HG02763 (cell line): ENCODE results near the gene NAB1.
"Not testable (repeated sequence)": the region's sequence is repeated elsewhere in the genome, so short reads cannot be mapped to it uniquely, and the experiment has no call there.

Experiments used
- ATAC-seq: cut with Tn5 transposase; IDR thresholded peaks from one replicate; pipeline ENCODE4 v1.9.1; 2021; ENCODE audit warnings: mild to moderate bottlenecking, moderate library complexity; ENCODE audit not compliant: unreplicated experiment

NAB1 gene

DNA sequence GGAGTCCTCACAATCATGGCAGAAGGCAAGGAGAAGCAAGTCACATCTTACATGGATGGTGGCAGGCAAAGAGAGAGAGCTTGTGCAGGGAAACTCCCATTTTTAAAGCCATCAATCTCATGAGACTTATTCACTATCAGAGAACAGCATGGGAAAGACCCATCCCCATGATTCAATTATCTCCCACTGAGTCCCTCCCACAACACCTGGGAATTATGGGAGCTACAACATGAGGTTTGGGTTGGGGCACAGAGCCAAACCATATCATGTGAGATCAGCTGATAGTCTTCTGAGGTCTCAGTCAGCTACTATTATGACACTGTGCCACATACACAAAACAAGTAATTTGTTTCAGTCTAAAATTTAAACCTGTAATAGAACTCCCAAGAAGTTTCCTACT is 59.8 kb downstream of the NAB1 start:
- not testable (repeated sequence) for ATAC-seq

DNA sequence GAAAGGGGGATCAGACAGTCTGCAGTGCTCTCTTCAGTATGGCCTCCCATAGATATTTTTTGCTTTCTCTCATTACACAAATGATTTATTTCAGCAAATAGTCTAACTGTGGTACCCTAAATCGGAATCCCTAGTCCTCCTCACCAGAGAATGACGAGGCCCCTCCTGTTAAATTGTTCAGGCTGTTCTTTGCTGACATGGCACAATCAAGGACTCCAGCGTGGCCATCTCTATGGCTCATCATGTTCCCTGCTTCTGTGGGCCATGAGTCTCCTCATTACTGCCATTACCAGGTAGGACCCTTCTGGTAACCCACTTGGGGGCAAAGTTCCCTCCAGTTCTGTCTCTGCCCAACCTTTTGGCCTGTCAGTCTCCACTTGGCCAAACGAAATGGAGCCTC is 62.2 kb downstream of the NAB1 start:
- ATAC-seq = no peak

DNA sequence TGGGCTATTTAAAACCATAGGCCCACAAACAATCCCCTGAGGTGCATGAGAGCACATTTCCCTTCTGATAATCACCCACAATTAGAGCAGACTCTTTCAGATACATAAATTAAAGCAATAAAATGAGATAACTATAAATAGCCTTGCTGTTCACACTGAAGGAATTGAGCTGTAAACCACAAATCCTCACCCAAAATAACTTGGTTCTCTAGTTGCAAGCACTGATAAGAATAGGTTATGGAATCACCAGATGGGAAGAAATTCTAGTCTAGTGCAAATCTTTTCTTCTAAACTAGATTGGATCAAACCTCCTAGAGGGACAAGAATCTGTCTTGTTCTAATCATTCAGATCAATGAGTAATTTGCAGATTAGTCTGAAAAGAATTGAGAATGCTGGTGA is 64.6 kb downstream of the NAB1 start:
- no peak for ATAC-seq

DNA sequence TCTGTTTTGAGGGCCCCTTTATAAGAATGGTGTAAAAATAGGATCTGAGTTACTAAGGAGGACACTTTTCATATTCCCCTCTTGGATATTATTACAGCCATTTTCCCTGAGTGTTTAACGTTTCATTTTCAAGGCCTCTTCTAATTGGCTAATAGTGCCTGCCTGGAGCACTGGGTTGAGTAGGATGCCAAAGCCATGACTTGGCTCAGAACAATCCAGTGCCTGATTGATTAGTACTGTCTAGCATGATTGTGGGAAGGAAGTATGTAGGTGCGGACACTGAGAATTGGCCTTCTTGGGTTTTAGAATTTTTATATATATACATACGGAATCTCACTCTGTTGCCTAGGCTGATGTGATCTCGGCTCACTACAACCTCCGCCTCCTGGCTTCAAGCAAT is 66.1 kb downstream of the NAB1 start:
- ATAC-seq = no peak

DNA sequence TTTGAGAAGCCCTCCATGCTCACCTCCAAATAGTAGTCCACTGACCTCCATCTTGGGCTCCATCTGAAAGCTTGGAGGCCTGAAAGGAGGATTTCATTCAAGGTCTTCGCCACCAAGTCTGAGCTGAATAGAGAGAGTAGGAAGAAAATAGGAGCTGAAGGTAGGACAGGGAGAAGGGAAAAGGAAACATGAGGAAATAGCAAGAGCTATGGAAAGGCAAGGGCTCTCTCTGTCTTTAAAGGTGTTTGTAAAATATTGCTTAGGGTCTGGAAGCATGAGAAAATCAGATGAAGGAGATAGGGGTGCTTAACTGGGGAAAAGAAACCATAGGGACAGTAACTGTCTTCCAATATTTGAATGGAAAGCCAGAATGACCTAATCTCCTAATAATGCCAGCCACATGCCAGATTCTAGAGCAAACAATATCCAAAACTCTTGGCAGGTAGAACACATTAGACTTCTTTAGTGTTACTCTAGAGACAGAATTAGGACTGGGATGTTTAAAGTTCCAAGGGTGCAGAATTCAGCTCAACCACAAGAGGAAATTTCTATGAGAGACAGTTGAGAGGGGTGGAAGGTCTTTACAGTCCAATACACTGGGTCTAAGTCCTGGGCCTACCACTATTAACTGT is 67.4 kb downstream of the NAB1 start:
- no peak for ATAC-seq

DNA sequence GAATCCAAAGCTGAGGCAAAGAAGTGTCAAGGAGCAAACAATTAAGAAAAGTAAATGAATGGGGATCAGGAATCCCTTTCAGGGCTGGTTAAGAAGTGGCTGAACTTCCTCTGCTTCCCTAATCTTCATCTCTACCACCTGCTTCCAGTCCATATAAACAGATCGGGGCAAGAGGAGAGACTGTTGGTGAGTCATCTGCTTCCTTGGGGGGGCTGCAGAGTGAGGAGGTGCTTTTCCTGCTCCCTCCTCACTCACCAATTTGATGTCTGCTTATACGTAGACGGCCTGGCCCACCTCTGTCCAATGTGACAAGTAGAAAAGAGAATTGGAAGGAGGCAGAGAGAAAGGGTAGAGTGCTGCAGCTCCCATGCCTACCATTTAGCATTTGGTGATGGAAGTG is 68.4 kb downstream of the NAB1 start:
- no peak for ATAC-seq

DNA sequence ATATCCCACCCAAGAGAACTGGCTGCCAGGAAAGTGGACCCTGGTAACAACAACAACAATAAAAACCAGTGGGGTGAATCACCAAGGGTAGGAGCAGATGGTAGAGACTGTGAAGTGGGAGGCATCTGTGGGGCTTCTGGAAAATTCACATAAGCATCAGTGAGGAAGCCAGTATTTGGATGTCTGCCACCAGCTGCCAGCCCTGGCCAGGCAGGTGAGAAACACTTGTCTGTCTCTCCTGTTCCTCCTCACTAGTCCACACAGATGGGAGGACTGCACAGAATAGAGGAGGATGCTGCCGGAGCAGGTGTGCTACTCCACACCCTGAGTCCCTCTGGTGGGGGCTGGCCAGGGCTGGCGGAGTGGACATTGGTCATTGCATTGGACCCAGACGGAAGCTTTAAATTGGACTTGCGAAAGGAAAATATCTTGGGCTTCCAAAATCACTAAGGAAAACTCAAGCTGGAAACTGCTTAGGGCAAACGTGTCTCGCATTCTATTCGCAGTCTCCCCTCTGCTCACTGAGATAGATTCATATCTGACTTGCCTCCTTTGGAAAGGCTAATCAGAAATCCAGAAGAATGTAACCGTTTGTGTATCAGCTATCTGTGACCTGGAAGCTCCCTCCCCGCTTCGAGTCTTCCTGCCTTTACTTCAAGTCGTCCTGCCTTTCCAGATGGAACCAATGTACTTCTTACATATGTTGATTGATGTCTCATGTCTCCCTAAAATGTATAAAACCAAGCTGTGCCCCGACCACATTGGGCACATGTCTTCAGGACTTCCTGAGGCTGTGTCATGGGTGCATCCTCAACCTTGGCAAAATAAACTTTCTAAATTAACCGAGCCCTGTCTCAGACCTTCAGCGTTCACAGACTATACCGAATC is 69.1 kb downstream of the NAB1 start:
- ATAC-seq = no peak

DNA sequence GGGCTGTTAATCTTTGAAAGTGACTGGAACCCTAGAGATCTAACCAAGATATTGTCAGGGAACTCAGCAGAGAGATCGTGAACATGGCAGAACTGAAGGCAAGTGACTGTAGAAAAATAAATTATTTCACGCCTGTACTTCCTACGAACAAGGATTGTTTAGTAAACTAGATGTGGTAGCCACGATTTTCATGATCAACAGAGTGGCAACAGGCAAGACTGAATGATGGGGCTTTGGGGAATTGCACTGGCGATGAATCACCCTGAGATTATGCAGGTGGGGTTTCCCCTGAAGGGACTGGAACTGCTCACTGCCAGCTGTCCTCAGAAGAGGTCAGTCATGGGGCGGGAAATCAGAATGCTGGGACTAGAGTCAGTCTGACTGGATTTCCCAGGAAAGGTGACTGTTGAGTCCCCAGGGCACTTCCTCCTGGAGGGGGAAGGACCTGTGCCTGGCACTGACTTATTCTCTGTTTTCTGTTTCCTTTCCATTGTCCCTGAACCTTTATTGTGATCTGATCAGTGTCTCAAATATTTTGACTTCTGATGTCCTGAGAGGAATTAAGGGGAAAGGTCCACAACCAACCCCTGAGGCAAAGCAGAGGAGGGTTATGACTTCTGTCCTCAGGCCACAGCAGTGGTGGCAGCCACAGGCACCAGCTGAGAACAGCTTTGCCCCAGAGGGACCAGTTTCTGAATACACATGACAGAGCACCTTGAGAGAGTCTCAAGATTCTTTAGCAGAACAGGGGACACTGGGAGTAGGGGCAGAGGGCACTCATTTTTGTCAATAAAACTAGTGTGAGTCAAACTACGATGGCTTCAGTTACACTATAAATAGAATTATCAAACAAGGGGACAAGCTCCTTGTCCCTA is 70.0 kb downstream of the NAB1 start:
- ATAC-seq = peak; percentile 70

DNA sequence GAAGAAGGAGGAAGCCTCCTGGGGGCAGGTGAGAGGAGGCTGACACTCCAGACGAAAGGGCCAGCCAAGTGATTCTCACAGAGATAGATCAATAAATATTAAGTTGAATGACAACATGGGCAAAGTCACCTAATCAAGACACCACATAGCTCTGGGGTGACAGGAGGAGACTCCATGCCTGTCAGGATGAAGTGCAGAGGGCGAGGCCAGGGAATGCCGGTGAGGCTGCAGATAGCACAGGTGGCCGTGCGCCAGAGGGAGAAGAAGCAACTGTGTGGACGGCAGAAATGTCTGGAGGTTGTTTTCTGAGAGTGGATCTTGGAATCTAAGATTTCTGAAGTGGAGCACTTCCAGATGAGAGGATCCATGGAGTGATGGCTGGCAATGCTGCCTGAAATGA is 71.4 kb downstream of the NAB1 start:
- ATAC-seq = no peak

DNA sequence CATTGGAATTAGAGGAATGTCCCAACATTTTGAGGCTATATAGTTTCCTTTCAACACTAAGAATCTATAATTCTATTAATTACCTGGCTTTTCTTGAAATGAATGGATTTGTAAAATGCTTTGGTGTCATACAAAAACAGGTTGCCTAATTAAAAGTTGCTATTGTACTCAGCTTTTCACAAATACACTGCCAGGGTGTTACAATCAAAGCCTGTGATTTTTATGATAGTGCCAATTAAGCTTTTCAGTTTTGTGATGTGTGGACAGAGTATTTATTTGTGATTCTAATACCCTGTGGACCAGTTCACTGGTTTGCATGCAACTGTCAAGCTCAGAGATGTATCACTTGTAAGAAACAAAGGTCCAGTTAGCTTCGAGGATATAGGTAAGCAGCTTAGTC is 71.8 kb downstream of the NAB1 start:
- ATAC-seq = no peak

DNA sequence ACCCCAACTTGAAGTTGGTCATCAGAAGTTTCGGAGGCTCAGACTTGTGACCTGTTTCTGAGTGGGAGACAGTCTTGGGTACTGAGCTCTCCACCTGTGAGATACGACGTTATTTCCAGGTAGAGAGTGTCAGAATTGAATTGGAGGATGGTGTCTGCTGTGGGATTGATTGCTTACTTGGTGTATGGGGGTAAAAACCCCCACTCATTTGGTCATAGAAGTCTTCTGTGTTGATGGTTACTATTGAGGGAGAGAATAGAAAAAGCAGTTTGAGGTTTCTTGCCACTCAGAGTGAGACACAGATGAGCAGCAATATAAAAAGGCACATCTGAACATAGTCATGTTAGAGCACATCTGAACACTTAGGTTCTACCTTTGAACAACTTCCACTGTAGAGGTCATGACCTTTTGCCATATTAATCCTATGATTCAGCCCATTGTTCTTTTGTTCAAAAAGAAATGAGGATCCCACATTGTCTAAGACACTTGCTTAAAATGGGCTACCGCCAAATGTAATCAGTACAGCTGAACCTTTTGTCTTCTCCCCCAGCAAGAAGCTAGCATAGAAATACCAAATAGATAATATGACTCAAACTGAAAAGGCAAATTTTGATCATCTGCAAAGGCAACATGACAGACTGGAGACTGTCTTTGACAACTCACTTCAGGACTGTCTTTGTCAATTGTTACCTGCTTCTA is 73.3 kb downstream of the NAB1 start:
- ATAC-seq = peak; percentile 57

DNA sequence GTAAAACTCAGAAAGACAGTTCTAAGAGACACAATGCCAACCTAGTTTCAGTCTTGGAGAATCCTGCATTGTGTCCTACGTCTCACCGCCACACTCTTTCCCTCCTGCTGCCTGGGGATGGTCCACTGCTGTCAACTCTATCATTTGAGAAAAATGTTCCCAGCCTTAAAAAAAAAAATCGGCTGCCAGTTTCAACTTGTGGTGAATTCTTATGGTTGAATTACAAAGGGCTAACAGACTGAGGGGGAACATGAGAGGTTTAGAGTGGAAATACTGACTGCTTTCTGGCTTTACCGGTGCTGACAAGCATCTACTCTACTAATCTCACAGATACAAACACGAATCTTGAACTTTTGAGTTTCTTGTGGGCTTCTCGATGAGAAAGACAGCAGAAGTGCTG is 74.0 kb downstream of the NAB1 start:
- ATAC-seq = peak; percentile 2

DNA sequence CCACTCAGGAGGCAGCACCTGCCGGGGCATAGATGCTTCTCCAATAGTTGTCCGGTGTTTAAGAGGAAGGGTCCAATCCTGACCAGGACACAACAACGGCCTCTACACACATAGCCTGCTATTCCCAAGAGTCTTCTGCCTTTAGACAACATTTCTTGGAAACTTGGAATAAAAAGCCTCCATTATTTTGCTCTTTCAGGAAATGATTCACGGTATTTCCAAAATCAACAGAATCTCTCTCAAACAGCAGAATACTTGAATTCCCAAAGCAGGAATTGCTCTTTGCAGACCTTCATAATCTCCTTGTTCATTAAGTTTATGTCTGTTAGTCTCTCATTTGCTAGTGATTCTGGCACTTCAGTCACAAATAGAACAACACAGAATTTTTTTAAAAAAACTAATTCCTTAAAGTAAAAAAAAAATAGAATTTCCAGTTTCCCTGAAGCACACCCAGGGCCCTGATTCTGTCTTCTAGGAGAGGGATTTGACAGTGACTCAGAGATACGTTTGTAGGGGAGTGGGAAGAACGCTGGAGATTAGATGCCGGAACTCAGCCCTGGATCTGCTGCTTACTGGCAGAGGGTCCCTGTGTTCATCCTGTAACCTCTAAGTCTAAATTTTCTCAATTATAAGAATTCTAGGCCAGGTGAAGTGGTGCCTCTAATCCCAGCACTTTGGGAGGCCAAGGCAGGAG is 74.7 kb downstream of the NAB1 start:
- ATAC-seq = no peak

DNA sequence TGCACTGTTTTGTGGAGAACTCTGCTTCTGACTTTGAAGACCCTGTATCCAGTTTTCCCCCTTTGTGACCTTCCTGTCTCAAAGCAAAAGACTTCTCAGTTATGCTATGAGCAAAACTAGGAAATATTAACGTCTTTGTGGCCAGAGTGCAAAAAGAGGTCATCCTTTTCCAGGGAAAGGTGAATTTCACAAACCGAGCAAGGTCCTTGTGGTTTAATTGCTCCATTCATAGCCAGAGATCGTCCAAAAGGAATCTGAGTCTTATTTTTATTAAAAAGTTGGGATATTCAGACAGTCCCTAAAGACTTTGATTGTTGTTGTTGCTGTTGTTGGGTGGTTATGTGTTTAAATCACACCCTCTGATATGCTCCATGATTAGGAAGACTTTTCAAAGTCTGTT is 77.4 kb downstream of the NAB1 start:
- no peak for ATAC-seq

DNA sequence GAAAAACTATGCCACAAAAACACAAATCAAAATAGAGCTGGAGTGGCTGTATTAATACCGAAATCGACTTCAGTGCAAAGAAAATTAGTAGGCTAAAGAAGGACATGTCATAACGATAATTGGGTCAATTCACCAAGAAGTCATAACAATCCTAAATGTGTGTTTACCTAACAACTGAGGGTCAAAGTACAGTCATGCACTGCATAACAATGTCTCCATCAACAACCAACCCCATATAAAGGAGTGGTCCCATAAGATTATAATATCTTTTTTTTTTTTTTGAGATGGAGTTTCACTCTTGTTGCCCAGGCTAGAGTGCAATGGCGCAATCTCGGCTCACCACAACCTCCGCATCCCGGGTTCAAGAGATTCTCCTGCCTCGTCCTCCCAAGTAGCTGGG is 87.5 kb downstream of the NAB1 start:
- ATAC-seq = no peak

DNA sequence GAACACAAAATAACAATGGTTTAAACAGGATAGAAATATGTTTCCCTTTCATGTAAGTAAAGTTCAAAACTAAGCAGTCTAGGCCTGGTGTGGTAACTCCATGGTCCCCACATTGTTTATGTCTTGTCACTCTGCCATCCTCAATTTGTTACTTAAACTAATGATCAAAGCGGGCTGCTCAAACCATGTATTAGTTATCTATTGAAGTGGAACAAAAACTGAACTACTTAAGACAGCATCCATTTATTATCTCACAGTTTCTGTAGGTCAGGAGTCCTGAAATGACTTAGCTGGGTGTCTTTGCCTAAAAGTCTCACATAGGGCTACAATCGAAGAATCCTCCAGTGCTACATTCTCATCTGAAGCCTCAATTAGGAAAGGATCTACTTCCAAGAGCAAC is 91.6 kb downstream of the NAB1 start:
- ATAC-seq = no peak
